ENCODE results near the gene SSC5D.

DNA sequence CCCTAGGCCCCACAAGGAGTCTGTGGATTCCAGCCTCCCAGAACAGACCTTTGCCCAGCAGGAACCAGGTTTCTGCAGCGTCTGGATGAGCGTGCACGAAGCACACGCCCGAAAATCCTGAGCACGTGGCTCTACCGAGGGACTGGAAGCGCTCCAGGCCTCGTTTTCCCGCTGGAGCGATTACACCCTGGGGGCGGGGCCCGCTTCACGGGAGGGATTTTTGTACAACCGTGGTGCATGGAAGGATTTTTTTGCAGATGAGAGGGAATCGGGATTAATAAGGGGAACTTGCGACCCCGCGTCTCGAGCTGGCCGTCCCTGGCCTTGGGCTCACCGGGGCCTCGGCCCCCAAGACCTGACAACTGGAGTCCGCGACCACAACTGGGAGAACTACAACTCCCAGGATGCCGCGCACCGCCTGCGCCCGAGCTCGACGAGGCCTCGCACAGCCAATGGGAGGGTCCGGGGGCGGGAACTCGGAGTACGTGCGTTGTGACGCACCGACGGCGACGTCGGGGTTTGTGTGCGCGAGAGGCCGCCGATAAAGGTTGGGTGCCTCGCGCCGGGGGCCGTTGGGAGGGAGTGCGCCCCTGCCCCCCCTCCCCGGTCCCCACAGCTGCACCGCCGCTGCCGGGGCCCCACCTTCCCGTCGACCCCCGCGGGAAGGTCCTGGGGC is 12.0 kb upstream of the SSC5D start, which contains the start of gene ZNF628:
- TF ChIP-seq GLIS3 (CRISPR knock-in tag; IDR thresholded peaks at IDR 0.05), result no peak
- TF ChIP-seq, protein P1, sequence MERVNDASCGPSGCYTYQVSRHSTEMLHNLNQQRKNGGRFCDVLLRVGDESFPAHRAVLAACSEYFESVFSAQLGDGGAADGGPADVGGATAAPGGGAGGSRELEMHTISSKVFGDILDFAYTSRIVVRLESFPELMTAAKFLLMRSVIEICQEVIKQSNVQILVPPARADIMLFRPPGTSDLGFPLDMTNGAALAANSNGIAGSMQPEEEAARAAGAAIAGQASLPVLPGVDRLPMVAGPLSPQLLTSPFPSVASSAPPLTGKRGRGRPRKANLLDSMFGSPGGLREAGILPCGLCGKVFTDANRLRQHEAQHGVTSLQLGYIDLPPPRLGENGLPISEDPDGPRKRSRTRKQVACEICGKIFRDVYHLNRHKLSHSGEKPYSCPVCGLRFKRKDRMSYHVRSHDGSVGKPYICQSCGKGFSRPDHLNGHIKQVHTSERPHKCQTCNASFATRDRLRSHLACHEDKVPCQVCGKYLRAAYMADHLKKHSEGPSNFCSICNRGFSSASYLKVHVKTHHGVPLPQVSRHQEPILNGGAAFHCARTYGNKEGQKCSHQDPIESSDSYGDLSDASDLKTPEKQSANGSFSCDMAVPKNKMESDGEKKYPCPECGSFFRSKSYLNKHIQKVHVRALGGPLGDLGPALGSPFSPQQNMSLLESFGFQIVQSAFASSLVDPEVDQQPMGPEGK (CRISPR knock-in tag; IDR thresholded peaks at IDR 0.05; ENCODE audit: borderline replicate concordance), result no peak
- no peak for TF ChIP-seq ZFP30 (CRISPR knock-in tag; IDR thresholded peaks at IDR 0.05)
- no peak for TF ChIP-seq TCF4 (CRISPR knock-in tag; IDR thresholded peaks at IDR 0.05; ENCODE audit: borderline replicate concordance)
- no peak for TF ChIP-seq PPARA (CRISPR knock-in tag; IDR thresholded peaks at IDR 0.05; ENCODE audit: borderline replicate concordance)
- peak; percentile 4; the same call in 1 of the 2 replicates for TF ChIP-seq ZNF70 (CRISPR knock-in tag; IDR thresholded peaks at IDR 0.05)
- TF ChIP-seq ZC3H10 (CRISPR knock-in tag; IDR thresholded peaks at IDR 0.05), result no peak

Measured in SK-N-SH treated with all-trans-retinoic acid at 6 μM for 48 hours (cell line).